ENCODE results near the gene KLHL6.
"Not testable (repeated sequence)": the region's sequence is repeated elsewhere in the genome, so short reads cannot be mapped to it uniquely, and the experiment has no call there.

KLHL6 gene

GRCh38 chr3:183579967-183580900, 24.7 kb upstream of the KLHL6 start:
- no peak for DNase-seq
- TF ChIP-seq GATA1 (IDR thresholded peaks at IDR 0.05; ENCODE audit: low read depth, low read length) (no peak), POLR2A (IDR thresholded peaks at IDR 0.05; ENCODE audit: low read length) (no peak)

DNA sequence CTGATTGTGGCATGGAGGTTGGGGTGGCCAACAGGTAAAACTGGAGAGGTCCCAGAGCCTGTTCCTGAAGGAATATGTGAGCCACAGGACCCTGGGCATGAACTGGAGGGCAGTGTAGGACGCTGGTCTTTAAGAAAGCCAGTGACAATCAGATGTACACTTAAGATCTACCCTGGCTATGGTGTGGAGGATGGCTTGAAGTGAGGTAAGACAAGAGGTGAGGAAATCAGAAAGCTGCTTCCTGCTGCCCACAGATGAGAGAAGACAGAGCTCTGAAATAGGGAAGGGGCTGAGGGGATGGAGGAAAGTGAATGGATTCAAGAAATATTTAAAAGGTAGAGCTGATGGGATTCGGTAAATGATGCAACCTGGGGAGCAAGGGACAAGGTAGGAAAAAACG, 22.7 kb upstream of the KLHL6 start:
- no peak for DNase-seq
- TF ChIP-seq GATA1 (IDR thresholded peaks at IDR 0.05; ENCODE audit: low read depth, low read length) (no peak), POLR2A (IDR thresholded peaks at IDR 0.05; ENCODE audit: low read length) (no peak)

DNA sequence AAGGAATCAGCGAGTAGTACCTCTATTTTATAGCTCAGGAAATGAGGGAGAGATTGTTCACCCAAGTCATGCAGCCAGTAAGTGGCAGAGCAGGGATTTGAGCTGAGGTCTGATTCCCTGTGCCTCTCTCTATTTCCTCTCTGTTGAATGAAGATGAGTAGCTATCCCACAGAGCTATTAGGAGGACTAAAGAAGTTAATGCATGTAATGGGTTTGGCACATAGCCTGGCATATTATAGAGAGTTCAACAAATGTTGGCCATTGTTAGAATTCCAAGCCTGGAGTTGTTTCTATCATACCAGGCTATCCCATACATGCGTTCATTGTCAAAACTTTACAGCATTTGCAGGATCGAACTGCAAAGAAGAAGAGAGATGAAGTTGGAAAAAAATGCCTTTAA, 21.8 kb upstream of the KLHL6 start:
- TF ChIP-seq GATA1 (IDR thresholded peaks at IDR 0.05; ENCODE audit: low read depth, low read length) (no peak), POLR2A (IDR thresholded peaks at IDR 0.05; ENCODE audit: low read length) (no peak)
- DNase-seq = no peak

DNA sequence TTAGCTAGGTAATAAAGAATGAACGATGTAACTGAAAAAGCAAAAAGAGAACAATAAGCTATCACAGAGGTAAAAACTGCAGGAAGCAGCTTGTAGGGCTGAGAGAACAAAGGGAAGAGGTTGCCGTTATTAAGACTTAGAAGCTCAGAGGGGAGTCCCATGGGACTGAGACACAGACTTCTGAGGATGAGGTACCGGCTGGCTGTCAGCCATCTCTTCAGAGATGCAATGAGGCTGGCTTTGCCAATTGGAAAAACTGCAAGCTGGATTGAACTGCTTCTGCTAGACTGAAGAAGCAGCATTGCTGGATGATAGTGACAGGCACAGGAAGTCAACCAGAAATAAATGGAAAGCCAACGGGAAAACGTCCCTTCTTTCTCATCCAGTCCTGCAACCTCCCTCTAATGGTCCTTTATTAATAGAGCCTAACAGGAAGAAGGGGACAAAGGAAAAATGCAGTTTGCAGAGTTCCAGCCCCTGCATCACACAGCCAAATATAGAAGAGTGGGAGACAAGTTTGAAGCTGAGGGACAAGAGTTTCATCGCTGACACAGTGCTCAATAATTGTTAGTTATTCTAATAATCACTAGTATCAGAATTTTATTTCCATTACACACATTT, 21.1 kb upstream of the KLHL6 start:
- TF ChIP-seq POLR2A (IDR thresholded peaks at IDR 0.05; ENCODE audit: low read length) (no peak), GATA1 (IDR thresholded peaks at IDR 0.05; ENCODE audit: low read depth, low read length) (no peak)
- DNase-seq = no peak

DNA sequence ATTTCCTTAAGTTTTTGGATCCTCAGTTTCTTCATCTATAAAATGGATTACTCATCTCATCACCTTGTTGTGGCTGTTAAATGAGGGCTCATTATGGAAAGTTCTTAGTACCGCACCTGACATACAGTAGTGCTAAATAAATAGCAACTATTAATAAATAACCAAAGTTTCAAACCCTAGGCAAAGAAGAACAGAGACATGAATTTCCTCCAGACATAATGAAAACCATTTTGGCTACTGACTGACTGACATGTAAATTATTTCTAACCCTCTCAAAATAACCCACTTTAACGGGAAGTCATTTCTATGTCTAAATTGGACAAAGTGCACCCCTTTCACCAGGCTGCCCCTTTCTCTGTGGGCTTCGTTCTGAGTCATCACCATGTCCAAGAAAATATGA, 17.4 kb upstream of the KLHL6 start:
- TF ChIP-seq GATA1 (IDR thresholded peaks at IDR 0.05; ENCODE audit: low read depth, low read length) = no peak
- no peak for TF ChIP-seq POLR2A (IDR thresholded peaks at IDR 0.05; ENCODE audit: low read length)
- DNase-seq = no peak

GRCh38 chr3:183570191-183570590, 14.7 kb upstream of the KLHL6 start:
- DNase-seq = not testable (repeated sequence)

DNA sequence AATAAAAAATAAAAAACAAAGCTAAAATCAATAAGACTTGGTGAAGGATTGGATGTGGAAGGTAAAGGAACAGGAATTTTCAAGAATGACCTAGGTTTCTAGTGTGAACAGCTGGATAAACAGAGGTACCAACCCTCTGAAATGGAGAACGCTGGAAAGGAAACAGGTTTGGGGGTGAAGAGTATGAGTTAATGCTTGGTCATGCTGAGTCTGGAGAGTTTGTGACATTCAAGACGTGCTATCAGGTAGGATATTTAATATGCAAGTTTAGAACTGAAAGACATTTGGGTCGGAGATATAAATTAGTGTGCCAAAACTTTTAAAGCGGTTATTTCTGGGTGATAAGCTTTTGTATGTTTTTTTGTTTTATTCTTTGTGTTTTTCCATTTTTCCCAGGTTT, 11.4 kb upstream of the KLHL6 start:
- peak in 1 of 2 experiments; percentile 18 for DNase-seq
- no peak for TF ChIP-seq GATA1 (IDR thresholded peaks at IDR 0.05; ENCODE audit: low read depth, low read length)
- TF ChIP-seq POLR2A (IDR thresholded peaks at IDR 0.05; ENCODE audit: low read length) = no peak

- DNase-seq = no peak
- no peak for TF ChIP-seq GATA1 (IDR thresholded peaks at IDR 0.05; ENCODE audit: low read depth, low read length)
- no peak for TF ChIP-seq POLR2A (IDR thresholded peaks at IDR 0.05; ENCODE audit: low read length)
Measured at GRCh38 chr3:183564046-183564445, 8.5 kb upstream of the KLHL6 start.

DNA sequence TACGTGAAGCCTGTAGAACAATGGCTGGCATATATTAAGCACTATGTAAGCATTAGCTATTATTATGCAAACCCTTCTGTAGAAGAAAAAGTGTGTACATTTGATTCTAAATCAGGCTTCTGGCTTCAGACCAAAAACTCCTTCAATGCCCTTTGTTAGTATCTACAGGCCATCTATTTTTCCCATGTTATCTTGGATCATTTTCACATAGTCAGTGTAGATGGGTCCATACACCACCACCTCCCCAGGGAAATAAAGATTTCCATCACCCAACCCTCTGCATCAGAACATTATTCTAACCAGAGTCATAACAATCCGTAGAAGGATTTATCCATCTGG, 8.0 kb upstream of the KLHL6 start:
- TF ChIP-seq POLR2A (IDR thresholded peaks at IDR 0.05; ENCODE audit: low read length) (no peak), GATA1 (IDR thresholded peaks at IDR 0.05; ENCODE audit: low read depth, low read length) (no peak)
- no peak for DNase-seq

DNA sequence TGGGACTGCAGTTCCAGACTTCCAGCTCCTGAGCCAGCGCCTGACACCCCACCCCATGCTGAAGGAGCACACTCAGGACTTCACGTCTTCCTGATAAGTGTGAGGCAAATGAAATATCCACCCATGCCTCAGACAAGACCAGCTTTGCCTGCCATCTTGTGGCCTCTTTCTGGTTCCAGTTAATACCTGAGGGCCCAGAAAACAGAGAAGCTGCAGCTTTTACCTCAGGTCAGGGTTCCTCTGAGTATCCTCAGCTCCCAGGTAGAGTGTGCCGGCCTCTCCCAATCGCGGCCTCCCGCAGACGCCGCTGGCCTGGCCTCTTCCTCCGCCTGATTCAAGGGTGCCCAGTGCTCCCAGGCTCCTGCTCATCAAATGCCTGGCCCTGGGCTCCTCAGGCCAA, 5.1 kb upstream of the KLHL6 start:
- TF ChIP-seq GATA1 (IDR thresholded peaks at IDR 0.05; ENCODE audit: low read depth, low read length) (no peak), POLR2A (IDR thresholded peaks at IDR 0.05; ENCODE audit: low read length) (no peak)
- peak; percentile 73 to 75 for DNase-seq

GRCh38 chr3:183558495-183558894, 3.0 kb upstream of the KLHL6 start:
- no peak for DNase-seq
- no peak for TF ChIP-seq POLR2A (IDR thresholded peaks at IDR 0.05; ENCODE audit: low read length)
- TF ChIP-seq GATA1 (IDR thresholded peaks at IDR 0.05; ENCODE audit: low read depth, low read length) = no peak

DNA sequence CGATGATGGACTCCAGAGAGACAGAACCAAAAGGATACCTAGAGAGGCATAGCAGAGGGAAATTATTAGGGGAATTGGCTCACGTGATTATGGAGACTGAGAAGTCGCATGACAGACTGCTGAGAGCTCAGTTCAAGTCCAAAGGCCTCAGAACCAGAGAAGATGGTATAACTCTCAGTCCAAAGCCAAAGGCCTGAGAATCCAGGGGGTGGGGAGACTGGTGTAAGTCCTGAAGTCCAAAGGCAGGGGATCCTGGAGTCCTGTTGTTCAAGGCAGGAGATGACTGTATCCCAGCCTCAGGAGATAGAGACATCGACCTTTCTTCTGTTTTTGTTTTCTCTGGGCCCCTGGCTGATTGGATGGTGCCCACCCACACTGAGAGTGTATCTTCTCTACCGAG, 1.2 kb upstream of the KLHL6 start:
- DNase-seq = no peak
- no peak for TF ChIP-seq GATA1 (IDR thresholded peaks at IDR 0.05; ENCODE audit: low read depth, low read length)
- TF ChIP-seq POLR2A (IDR thresholded peaks at IDR 0.05; ENCODE audit: low read length) = no peak

- TF ChIP-seq POLR2A (IDR thresholded peaks at IDR 0.05; ENCODE audit: low read length) (peak; percentile 56), GATA1 (IDR thresholded peaks at IDR 0.05; ENCODE audit: low read depth, low read length) (no peak)
- DNase-seq = peak; percentile 68 to 82
Measured at GRCh38 chr3:183554377-183554776, 1.1 kb downstream of the KLHL6 start.

DNA sequence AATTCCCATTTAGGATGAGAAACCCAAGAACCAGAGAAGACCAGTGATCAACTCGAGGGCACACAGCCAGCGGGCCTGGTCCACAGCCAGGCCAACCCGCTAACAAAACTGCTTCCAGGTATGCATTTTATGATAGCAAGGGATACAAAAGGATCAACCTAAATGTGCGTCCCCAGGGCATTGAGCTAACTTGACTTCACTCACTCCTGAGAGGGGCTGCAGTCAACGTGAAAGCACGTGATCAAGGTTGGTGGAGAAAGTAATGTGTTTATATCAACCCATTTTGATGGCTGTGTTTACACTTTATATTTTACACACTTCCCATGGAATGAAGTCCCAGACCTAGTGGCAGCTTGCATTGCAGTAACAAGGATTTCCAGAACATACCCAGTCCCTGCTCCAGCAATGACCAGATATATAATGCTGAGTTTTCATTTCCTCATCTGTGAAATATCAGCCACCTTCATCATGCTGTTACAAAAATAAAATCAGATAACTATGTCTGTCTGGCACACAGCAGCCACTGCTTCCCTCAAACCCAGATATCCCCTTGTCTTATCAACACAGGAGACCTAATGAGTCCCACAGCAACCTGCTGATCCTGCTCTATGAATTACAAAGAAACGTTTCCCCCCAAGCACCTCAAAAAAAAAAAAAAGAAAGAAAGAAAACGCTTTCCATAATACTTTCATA, 2.0 kb downstream of the KLHL6 start:
- TF ChIP-seq GATA1 (IDR thresholded peaks at IDR 0.05; ENCODE audit: low read depth, low read length) (no peak), POLR2A (IDR thresholded peaks at IDR 0.05; ENCODE audit: low read length) (no peak)

More for the DNA sequence above, 2.0 kb downstream of the KLHL6 start:
- DNase-seq = peak; percentile 63 to 85

Measured in erythroblast (primary cell).